ENCODE results near the gene APMAP. TPM values are rescaled to one million over a fixed set of nuclear protein-coding genes. Genes with fewer than 3 reads are reported as not detected.

APMAP gene
- total and polyA plus RNA-seq, 2 of the 13 experiments (the other 11 are each of a cell fraction or from before 2014, with no cell fraction given), result 168 to 214 TPM

- WGBS (ENCODE audit: low lambda C conversion rate), result 0% methylated on average over 1 of the region's 1 CpG
- TF ChIP-seq KAT2B (IDR thresholded peaks at IDR 0.05; ENCODE audit: borderline replicate concordance, low read depth, low read length), result no peak
- TF ChIP-seq DNMT3B (CRISPR knock-in tag; conservative IDR thresholded peaks at IDR 0.05), result no peak
- no peak for TF ChIP-seq KMT2A (CRISPR knock-in tag; IDR thresholded peaks at IDR 0.05)
- no peak for TF ChIP-seq ZSCAN25 (CRISPR knock-in tag; IDR thresholded peaks at IDR 0.05)
- no peak for TF ChIP-seq KAT8 (CRISPR knock-in tag; IDR thresholded peaks at IDR 0.05)
- no peak for TF ChIP-seq CEBPB (IDR thresholded peaks at IDR 0.05; ENCODE audit: borderline replicate concordance, low read depth, low read length)
- TF ChIP-seq SKI (IDR thresholded peaks at IDR 0.05; ENCODE audit: partially characterized antibody), result no peak
- TF ChIP-seq ZNF367 (CRISPR knock-in tag; IDR thresholded peaks at IDR 0.05; ENCODE audit: borderline replicate concordance), result no peak
- TF ChIP-seq ZEB1 (IDR thresholded peaks at IDR 0.05; ENCODE audit: insufficient replicate concordance, low read depth), result no peak
- TF ChIP-seq ELK4 (CRISPR knock-in tag; IDR thresholded peaks at IDR 0.05; ENCODE audit: borderline replicate concordance), result no peak
- no peak for TF ChIP-seq ZNF232 (CRISPR knock-in tag; IDR thresholded peaks at IDR 0.05; ENCODE audit: borderline replicate concordance)
- TF ChIP-seq ZNF501 (CRISPR knock-in tag; IDR thresholded peaks at IDR 0.05), result no peak
- TF ChIP-seq KAT7 (CRISPR knock-in tag; IDR thresholded peaks at IDR 0.05; ENCODE audit: borderline replicate concordance), result no peak
- TF ChIP-seq NFAT5 (CRISPR knock-in tag; IDR thresholded peaks at IDR 0.05), result no peak
- TF ChIP-seq AGO2 (optimal IDR thresholded peaks at IDR 0.05; ENCODE audit: low read depth, low read length), result no peak
- Histone ChIP-seq H3K4me1 (ENCODE audit: insufficient read depth, low read length) (no peaks in the 10 kb centered on the region), H3K27ac (ENCODE audit: extremely low read length, insufficient read depth, low read length) (no peak overlapping the region), H3K27me3 (ENCODE audit: control insufficient read depth in 1 of 2, insufficient read depth in 2 of 2, low read length in 2 of 2) (no peaks in the 10 kb centered on the region; a peak in 1 of 5 replicates), H4K20me1 (ENCODE audit: insufficient read depth, low read length) (no peaks in the 10 kb centered on the region), H3K9ac (ENCODE audit: insufficient read depth, low read depth, low read length) (no peak overlapping the region), H3K4me3 (replicated peaks in 1 of 3; ENCODE audit: insufficient read depth in 1 of 3, low read depth in 2 of 3, low read length in 3 of 3) (no peak overlapping the region), H2AFZ (ENCODE audit: low read length) (no peak overlapping the region), H3K4me2 (ENCODE audit: low read depth, low read length) (no peak overlapping the region), H3K9me3 (ENCODE audit: low read length) (0 out of 2 replicates have a peak, but pooled peaks cover 8% of the 10 kb centered on the region), H3K36me3 (replicated peaks in 1 of 2; ENCODE audit: control insufficient read depth in 1 of 2, insufficient read depth in 2 of 2, low read length in 2 of 2) (no peaks in the 10 kb centered on the region), H3K79me2 (ENCODE audit: insufficient read depth, low read length) (no peaks in the 10 kb centered on the region)
- FAIRE-seq, result no peak
- no peak for ATAC-seq
- ChIA-PET POLR2A (no interaction called here), CTCF (ENCODE audit: low intra/inter-chr PET ratio, low total read pairs) (no interaction called here)
- no peak for DNase-seq (ENCODE audit: low spot score)
- intact Hi-C loops (cut with micrococcal nuclease; ENCODE audit: unreplicated experiment) (no loop called here), in situ Hi-C loops (cut with HindIII; ENCODE audit: extremely low pct_ligation_motif_present, low pct_unique_long_range_greater_than_20kb) (no loop called here)
- no TSS peak for BruUV-seq (replicated peaks)
Observed at GRCh38 chr20:24937579-24937978, 55.0 kb downstream of the APMAP start.

Measured in HepG2 (cell line).